ENCODE results near the gene CEP57.
"Not testable (repeated sequence)": the region's sequence is repeated elsewhere in the genome, so short reads cannot be mapped to it uniquely, and the experiment has no call there.

Gene CEP57

DNA sequence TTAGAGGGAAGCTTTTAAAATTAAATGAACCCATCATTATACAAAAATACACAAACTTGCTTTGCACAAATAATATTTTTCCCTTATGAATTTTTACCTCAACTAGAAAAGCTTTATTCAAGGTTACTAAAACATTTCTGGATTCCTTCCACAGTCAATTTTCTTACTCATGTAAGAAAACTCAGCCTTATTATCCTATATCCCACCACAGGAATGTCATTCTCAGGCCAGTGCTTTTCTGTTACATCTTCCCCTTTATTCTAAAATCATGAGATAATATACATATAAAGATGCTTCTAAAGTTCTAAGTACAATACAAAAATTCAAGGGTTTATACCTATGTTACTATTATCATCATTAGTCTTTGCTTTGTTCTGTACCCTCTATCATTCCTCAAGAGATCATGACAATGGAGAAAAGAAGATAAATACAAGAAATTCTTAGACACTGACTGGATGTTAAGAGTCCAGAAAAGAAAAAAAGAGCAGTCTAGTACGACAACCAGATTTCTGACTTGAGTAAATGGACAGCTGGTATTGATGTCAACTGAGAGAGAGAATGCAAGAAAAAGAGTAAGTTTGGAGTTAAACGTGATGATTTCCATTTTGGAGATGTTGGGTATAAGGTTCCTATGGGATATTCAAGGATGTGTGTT, 73.3 kb downstream of the CEP57 start:
- DNase-seq: no peak

DNA sequence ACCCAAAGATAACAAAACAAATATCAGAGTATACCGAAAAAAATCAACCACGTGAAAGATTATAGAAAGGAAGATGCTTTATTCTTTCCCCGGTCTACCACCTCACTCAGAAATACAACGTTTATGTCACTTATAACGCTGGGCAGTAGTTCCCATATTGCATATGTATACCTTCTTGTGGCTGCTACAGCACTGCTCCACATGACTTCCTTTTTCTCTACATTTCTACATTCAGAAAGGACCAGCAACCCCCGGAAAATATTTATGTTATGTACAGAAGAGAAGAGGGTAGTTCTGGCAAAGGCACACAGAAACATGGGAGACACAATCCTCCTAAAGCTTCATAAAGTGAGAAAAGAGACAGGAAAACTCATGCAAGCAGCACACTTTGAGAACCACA, 76.8 kb downstream of the CEP57 start:
- no peak for DNase-seq

- DNase-seq: not testable (repeated sequence)
Measured at GRCh38 chr11:95870877-95871276, 80.6 kb downstream of the CEP57 start.

DNA sequence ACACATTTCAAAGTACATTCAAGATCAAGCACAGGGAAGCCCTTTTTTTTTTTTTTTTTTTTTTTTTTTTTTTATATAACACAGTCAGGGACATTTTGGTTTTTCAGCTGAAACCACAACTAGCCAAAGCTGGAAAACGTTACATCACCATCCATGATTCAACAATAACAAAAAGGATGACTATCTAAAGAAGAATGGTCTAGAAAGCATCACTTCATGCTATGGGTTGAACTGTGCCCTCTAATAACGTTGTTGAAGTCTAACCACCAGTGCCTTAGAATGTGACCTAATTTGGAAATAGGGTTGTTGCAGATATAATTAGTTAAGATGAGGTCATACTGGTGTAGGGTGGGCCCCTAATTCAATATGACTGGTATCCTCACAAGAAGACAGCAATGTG, 87.0 kb downstream of the CEP57 start:
- no peak for DNase-seq
